Measurements from ENCODE around the gene ZNF816. TPM values are rescaled to one million over a fixed set of nuclear protein-coding genes. Genes with fewer than 3 reads are reported as not detected.
"Not testable (repeated sequence)": the region's sequence is repeated elsewhere in the genome, so short reads cannot be mapped to it uniquely, and the experiment has no call there.

The ZNF816 gene
- total RNA-seq, 2 experiments from 2014 or later: 9.0 to 10.0 TPM

DNA sequence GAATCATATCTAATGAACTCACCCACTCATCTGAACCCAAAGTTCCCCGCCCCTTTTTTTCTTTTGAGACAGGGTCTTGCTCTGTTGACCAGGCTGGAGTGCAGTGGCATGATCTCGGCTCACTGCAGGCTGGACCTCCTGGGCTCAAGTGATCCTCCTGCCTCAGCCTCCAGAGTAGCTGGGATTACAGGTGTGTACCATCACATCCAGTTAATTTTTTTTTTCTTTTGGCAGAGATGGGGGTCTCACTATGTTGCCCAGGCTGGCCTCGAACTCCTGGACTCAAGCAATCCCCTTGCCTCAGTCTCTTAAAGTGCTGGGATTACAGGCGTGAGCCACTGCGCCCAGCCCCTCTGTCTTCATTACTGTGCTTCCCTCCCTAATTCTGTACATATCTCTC is 21.8 kb downstream of the ZNF816 start:
- CTCF ChIA-PET: interaction anchor here (0.6 kb wide), 1 partner anchor 26 kb away, joined by 3 read pairs; no protein-coding TSS in a partner anchor
- POLR2A ChIA-PET: not testable (repeated sequence)

DNA sequence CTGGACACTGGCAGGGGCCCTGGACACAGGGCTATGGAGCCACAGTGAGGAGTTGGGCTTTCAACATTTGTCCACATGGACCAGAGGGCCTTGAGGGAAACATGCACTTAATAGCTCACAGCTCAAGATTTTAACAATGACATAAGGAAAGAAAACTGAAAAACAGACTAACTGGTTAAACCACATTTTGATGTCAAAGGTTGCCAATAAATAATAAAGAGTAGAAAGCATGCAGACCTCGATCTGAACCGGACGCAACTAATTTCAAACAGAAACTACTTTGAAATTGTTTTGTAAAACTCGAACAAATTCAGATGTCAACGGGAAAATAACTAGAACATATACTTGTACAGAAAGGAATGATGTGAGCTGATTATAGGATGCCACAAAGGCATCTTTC is 23.9 kb downstream of the ZNF816 start:
- POLR2A ChIA-PET: no interaction called here

DNA sequence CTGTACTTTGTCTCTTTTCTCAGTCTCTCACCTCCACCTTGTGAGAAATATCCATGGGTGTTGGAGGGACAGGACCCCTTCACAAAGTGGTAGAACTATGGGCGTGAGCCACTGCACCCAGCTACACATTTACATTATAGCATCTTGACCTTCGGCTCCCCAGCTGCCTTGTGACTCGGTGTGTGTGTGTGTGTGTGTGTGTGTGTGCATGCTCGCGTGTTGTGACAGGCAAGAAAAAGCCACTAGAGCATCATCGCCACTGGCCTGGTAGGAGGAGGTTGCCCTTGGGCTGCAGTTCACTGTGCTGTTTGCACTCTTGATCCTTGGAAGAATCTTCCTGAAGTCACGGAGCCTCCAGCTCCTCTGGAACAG is 25.7 kb downstream of the ZNF816 start:
- ChIA-PET POLR2A (no interaction called here), CTCF (interaction anchor here (1.0 kb wide), 1 partner anchor 666 kb away, joined by 3 read pairs; no protein-coding TSS in a partner anchor)

More for the DNA sequence above, 23.9 kb downstream of the ZNF816 start:
- CTCF ChIA-PET: no interaction called here

DNA sequence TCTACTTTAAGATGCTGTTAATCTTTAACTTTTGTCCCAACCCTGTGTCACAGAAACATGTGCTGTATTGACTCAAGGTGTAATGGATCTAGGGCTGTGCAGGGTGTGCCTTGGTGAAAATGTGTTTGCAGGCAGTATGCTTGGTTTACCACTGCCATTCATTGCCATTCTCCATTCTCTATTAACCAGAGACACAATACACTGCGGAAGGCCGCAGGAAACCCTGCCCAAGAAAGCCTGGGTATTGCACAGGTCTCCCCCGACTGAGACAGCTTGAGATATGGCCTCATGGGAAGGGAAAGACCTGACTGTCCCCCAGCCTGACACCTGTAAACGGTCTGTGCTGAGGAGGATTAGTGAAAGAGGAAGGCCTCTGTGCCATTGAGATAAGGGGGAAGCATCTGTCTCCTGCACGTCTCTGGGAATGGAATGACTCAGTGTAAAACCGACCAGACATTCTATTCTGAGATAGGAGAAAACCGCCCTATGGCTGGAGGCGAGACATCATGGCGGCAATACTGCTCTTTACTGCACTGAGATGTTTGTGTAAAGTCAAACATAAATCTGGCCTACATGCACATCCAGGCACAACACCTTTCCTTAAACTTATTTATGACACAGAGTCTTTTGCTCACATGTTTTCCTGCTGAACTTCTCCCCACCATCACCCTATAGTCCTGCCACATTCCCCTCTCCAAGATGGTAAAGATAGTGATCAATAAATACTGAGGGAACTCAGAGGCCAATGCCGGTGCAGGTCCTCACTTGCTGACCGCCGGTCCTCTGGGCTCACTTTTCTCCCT is 26.3 kb downstream of the ZNF816 start:
- POLR2A ChIA-PET: no interaction called here
- CTCF ChIA-PET: no interaction called here

DNA sequence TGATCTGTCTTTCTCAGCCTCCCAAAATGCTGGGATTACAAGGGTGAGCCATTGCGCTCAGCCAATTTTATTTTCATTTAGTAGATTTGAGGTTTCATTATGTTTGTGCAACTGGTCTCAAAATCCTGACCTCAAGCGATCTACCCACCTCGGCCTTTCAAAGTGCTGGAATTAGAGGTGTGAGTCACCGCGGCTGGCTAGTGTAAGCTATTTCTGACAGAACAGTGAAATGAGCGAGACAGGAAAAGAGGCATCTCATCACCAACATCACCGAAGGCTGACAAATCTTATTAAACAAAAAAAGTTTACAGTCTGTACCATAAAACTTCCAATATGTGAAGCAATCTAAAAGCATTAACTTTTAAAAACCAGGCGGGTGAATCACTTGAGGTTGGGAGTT is 27.2 kb downstream of the ZNF816 start:
- POLR2A ChIA-PET: no interaction called here

DNA sequence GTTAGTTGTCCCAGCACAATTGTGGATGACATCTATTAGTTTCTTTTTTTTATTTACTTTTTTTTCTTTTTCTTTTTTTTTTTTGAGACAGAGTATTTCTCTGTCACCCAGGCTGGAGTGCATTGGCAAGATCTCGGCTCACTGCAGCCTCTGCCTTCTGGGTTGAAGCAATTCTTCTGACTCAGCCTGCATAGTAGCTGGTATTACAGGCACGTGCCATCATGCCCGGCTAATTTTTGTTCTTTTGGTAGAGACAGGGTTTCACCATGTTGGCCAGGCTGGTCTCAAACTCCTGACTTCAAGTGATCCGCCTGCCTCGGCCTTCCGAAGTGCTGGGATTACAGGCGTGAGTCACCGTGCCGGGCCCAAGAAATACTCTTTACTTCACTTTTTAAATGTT is 38.0 kb downstream of the ZNF816 start:
- CTCF ChIA-PET, POLR2A ChIA-PET: not testable (repeated sequence)

More for the DNA sequence above, 27.2 kb downstream of the ZNF816 start:
- CTCF ChIA-PET: no interaction called here

DNA sequence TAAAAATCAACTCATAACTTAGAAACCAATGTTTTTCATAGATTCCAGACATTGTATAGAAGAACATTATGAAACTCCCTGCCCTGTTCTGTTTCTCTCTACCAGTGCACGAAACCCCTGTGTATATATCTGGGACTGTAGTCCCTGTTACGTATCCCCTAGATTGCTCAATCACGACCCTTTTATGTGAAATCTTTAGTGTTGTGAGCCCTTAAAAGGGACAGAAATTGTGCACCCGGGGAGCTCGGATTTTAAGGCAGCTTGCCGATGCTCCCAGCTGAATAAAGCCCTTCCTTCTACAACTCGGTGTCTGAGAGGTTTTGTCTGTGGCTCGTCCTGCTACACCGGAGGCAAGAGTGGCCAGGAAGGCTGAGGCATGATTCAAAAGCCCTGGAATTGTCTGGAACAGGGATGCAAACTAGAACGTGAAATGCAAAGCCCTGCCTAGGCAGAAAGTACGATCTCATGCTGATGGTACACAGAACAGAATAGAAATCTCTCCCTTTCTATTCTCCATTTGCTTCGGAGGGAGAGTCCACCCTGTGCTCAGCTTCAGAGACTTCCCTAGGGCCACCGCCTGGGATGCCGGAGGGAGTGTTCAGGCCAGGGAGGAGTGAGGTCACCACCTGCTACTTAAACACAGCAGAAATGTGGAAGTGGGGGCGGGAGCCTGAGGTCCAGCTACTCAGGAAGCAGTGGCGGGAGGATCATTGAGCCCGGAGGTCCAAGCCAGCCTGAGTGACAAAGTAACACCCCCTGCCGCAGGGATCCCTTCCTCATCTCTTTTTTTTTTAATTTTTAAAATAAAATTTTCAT is 38.7 kb downstream of the ZNF816 start:
- CTCF ChIA-PET: no interaction called here
- POLR2A ChIA-PET: no interaction called here

DNA sequence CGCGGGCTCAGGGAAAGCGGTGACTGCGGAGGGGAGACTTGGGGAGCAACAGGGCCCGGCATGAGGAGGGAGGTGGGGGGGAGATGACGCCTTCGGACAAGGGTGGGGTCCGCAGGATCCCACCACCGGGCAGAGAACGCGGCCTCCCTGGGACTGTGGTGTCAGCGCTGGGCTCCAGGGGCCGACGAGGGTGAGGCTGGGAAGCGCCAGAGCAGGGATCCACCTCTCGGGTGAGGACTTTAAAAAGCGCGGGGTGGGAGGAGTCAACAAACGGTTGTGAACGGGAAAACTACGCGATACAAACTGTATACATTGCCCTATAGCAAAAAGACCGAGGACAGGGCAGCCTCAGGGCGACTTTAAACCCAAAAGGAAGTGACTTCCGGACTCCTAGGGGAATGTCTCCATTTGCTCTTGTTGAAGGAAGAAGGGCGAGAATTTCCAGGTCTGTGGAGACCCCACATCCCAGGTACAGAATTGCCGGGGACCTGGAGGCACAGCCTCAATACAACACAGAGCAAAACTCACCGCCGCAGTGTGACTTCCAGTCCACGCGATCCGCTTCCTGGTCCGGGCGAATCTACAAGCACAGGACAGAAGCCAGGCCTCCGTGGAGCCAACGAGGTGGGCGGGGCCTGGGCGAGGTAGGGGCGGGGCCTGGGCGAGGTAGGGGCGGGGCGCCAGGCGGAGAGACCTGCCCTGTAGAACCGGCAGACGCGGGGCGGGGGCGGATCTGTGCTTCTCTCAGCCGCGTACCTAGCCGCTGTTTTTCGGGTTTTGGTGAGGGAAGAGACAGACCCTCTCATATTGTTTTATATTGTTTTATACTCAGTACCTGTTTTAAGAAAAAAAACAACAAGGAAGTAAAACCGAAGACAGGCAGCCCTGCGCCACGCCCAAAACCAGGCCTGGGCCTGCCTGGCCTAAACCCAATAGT is 39.6 kb downstream of the ZNF816 start, which contains the start of gene ZNF888:
Gene ZNF888, minus strand, starts transcription at position 588 of the 937 bp plus-strand sequence. CDS start 5,555 bp downstream, outside the sequence.
- POLR2A ChIA-PET: no interaction called here
- CTCF ChIA-PET: no interaction called here

DNA sequence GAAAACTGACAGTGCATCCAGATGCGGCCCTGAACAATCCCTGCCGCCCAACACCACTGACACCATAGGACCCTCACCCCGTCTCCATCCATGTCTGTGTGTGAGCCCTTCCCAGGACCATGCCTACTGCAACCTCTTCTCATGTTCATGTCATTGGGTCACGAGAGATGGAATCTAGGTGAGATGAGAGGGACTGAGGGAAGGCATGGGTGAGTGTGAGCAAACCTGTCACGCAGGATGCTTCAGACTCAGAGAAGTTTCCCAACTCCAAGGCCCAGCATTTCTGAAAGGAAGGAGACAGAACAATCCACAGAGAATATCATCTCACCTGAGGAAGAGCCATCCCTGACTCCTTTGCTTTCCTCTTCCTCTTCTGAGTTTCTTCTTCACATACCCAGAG is 45.1 kb downstream of the ZNF816 start:
- ChIA-PET POLR2A (no interaction called here), CTCF (no interaction called here)

DNA sequence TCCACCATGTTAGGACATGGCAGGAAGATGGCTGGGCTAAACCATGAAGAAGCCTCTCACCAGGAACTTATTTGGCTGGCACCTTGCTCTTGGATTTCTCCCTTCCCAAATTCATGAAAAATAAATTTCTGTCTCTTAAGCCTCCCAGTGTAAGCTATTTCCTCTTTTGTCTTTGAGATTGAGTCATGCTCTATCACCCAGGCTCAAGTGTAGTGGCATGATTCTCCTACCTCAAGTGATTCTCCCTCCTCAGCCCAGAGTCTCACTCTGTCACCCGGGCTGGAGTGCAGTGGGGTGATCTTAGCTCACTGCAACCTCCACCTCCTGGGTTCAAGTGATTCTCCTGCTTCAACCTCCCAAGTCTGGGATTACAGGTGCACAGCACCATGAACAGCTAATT is 52.0 kb downstream of the ZNF816 start:
- ChIA-PET POLR2A (no interaction called here), CTCF (no interaction called here)

DNA sequence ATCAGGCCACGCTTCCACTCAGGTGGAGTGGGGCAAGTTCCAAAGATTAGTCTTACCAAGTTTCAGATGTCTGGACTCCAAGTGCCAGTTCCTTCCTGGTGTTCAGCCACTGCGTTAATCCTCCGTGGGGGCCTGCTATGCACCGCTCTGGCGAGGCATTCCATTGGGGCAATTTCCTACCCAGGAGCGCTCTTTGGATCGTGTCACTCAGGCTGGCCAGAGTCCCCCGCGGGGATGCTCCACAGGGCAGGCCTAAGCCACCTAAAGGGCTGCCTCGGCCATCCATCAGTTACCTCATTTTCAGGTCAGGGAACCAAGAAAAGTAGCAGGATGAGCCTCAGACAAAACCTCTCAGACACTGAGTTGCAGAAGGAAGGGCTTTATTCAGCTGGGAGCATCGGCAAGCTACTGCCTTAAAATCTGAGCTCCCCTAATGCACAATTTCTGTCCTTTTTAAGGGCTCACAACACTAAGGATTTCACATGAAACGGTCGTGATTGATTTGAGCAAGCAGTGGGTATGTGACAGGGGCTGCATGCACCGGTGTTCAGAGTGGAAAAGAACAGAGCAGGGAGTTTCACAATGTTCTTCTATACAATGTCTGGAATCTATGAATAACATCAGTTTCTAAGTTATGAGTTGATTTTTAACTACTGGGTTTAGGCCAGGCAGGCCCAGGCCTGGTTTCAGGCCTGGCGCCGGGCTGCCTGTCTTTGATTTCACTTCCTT is 58.5 kb downstream of the ZNF816 start:
- CTCF ChIA-PET, POLR2A ChIA-PET: not testable (repeated sequence)

DNA sequence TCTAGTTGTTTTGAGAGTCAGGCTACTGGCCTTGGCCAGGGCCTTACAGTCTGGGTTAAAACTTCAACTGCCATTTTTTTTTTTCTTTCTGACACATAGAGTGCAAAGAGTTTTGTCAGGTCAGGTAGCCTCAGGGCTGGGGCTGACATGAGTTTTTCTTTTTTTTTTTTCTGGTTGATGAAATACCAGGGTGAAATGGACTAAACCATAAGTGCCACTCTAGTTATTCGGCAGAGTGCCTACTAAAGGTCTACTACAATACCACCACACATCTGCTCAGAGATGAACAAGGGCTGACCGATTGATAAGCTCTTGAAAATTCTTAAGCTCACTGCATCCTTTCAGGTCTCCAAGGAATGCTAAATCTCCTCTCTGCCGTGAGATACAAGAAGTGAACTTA is 60.8 kb downstream of the ZNF816 start:
- ChIA-PET CTCF (no interaction called here), POLR2A (no interaction called here)

Other genes with a start within 250 kb of the ZNF816 start
- gene ZNF611, start 227.8 kb downstream of the ZNF816 start, total RNA-seq: 10 to 100 TPM; 20.0 to 20.8 TPM
- 10 to 100 TPM; 16.1 to 17.8 TPM for gene ZNF600, start 176.1 kb downstream of the ZNF816 start, total RNA-seq
- gene ZNF28, start 141.2 kb downstream of the ZNF816 start, total RNA-seq: 10 to 100 TPM; 13.9 to 15.4 TPM
- 1 to 10 TPM; 9.9 to 10.0 TPM for gene ZNF468, start 105.3 kb downstream of the ZNF816 start, total RNA-seq
- gene ZNF320, start 65.2 kb downstream of the ZNF816 start, total RNA-seq: 10 to 100 TPM; 11.2 to 13.3 TPM
- 1 to 10 TPM; 3.6 to 4.4 TPM for gene ZNF888, start 39.5 kb downstream of the ZNF816 start, total RNA-seq
- gene ERVV-1, start 51.0 kb upstream of the ZNF816 start, total RNA-seq: not detected
- gene ERVV-2, start 81.9 kb upstream of the ZNF816 start, total RNA-seq: not detected
- gene ZNF160, start 140.5 kb upstream of the ZNF816 start, total RNA-seq: 10 to 100 TPM; 21.9 to 22.8 TPM
- gene ZNF415, start 170.0 kb upstream of the ZNF816 start, total RNA-seq: under 1 TPM; 0.31 to 0.84 TPM
- 1 to 10 TPM; 6.7 to 7.8 TPM for gene ZNF347, start 196.2 kb upstream of the ZNF816 start, total RNA-seq
- gene ZNF665, start 230.5 kb upstream of the ZNF816 start, total RNA-seq: 1 to 10 TPM; 3.5 to 4.3 TPM